B cell (primary cell): ENCODE results near the gene PPP1R12A.

ENCODE experiments used
- CTCF ChIP-seq: fragments of 200-600 bp; IDR thresholded peaks from one replicate; pipeline ENCODE4 v1.8.0; 2022; ENCODE audit warnings: antibody characterized with exemption, mild to moderate bottlenecking
- EZH2 ChIP-seq: IDR thresholded peaks from 2 replicates; pipeline ENCODE4 v1.6.1; 2012; ENCODE audit warnings: borderline replicate concordance, low read depth, mild to moderate bottlenecking, moderate library complexity, low read length; ENCODE audit not compliant: insufficient read depth, poor library complexity, severe bottlenecking

- no peak for TF ChIP-seq CTCF
- no peak for TF ChIP-seq EZH2
Observed at GRCh38 chr12:79983986-79984620, 49.2 kb upstream of the PPP1R12A start.
